ENCODE results near the gene MS4A8. TPM values are rescaled to one million over a fixed set of nuclear protein-coding genes. Genes with fewer than 3 reads are reported as not detected.
"Not testable (repeated sequence)": the region's sequence is repeated elsewhere in the genome, so short reads cannot be mapped to it uniquely, and the experiment has no call there.

MS4A8 gene
- total RNA-seq, 1 donor from 2014 or later, result not detected

- DNase-seq, result no peak
These were observed 26.2 kb downstream of the MS4A8 start for GRCh38 chr11:60725592-60725991.

- DNase-seq, result no peak
These were observed 32.2 kb downstream of the MS4A8 start for GRCh38 chr11:60731586-60731985.

GRCh38 chr11:60734279-60734678 lies 34.9 kb downstream of the MS4A8 start:
- DNase-seq, result no peak

GRCh38 chr11:60739114-60739513 lies 39.7 kb downstream of the MS4A8 start:
- DNase-seq, result no peak

GRCh38 chr11:60740573-60740972 lies 41.2 kb downstream of the MS4A8 start:
- no peak for DNase-seq

GRCh38 chr11:60741421-60741820 lies 42.0 kb downstream of the MS4A8 start:
- DNase-seq, result no peak

GRCh38 chr11:60743058-60743457 lies 43.6 kb downstream of the MS4A8 start:
- DNase-seq, result no peak

GRCh38 chr11:60744114-60744513 lies 44.7 kb downstream of the MS4A8 start:
- no peak for DNase-seq

- DNase-seq, result no peak
These were observed 48.0 kb downstream of the MS4A8 start for GRCh38 chr11:60747359-60747873.

- no peak for DNase-seq
These were observed 48.8 kb downstream of the MS4A8 start for GRCh38 chr11:60748225-60748624.

- DNase-seq, result no peak
These were observed 49.4 kb downstream of the MS4A8 start for GRCh38 chr11:60748821-60749220.

- no peak for DNase-seq
These were observed 51.5 kb downstream of the MS4A8 start for GRCh38 chr11:60750911-60751310.

- no peak for DNase-seq
These were observed 53.9 kb downstream of the MS4A8 start for GRCh38 chr11:60753309-60753708.

GRCh38 chr11:60754887-60755286 lies 55.5 kb downstream of the MS4A8 start:
- no peak for DNase-seq

GRCh38 chr11:60756307-60757032 lies 57.1 kb downstream of the MS4A8 start, which contains the start of gene MS4A15:
MS4A15 (plus strand) TSS chr11:60756867; CDS start chr11:60763734, 6,867 bp downstream.
- DNase-seq, result no peak

GRCh38 chr11:60757231-60757800 lies 57.9 kb downstream of the MS4A8 start:
- no peak for DNase-seq

GRCh38 chr11:60758671-60759070 lies 59.3 kb downstream of the MS4A8 start:
- not testable (repeated sequence) for DNase-seq

GRCh38 chr11:60759438-60760225 lies 60.2 kb downstream of the MS4A8 start:
- not testable (repeated sequence) for DNase-seq

GRCh38 chr11:60761436-60762190 lies 62.2 kb downstream of the MS4A8 start:
- peak; percentile 83 for DNase-seq

- DNase-seq, result peak; percentile 78
These were observed 63.7 kb downstream of the MS4A8 start for GRCh38 chr11:60762851-60763691.

GRCh38 chr11:60763692-60764369 lies 64.4 kb downstream of the MS4A8 start:
- no peak for DNase-seq
